Measurements from ENCODE around the gene ORC3. TPM values are rescaled to one million over a fixed set of nuclear protein-coding genes. Genes with fewer than 3 reads are reported as not detected.

Gene ORC3
- total and polyA plus RNA-seq, 2 donors (not counting 3 experiments of a cell fraction or from before 2014, with no cell fraction given) = 9.2 to 17.9 TPM

GRCh38 chr6:87561017-87561416 lies 28.9 kb upstream of the ORC3 start:
- intact Hi-C loops (cut with micrococcal nuclease) (no loop called here), dilution Hi-C loops (cut with MboI; ENCODE audit: extremely low pct_ligation_motif_present, low sequenced_read_pairs) (no loop called here)
- POLR2A ChIA-PET = no interaction called here
- Histone ChIP-seq H3K4me2 (ENCODE audit: insufficient read depth, low read length) (no peak overlapping the region), H3K27me3 (ENCODE audit: control insufficient read depth in 2 of 2, insufficient read depth in 2 of 2, low read length in 2 of 2) (no peaks in the 10 kb centered on the region), H3K27ac (ENCODE audit: insufficient read depth, low read depth, low read length) (no peak overlapping the region), H4K20me1 (replicated peaks; ENCODE audit: control insufficient read depth, extremely low read depth, insufficient read depth, low read length) (no peaks in the 10 kb centered on the region), H3K9me3 (replicated peaks; ENCODE audit: control insufficient read depth, insufficient read depth, low read length) (no peaks in the 10 kb centered on the region), H3K4me1 (ENCODE audit: control insufficient read depth, extremely low read depth, insufficient read depth, low read length) (no peaks in the 10 kb centered on the region), H3K4me3 (replicated peaks in 1 of 3; ENCODE audit: insufficient read depth in 1 of 3, low read depth in 1 of 3, low read length in 3 of 3) (no peak overlapping the region), H3K9ac (replicated peaks; ENCODE audit: extremely low read depth, insufficient read depth, low read length) (no peak overlapping the region), H2AFZ (ENCODE audit: low read depth, low read length) (no peak overlapping the region), H3K79me2 (ENCODE audit: control insufficient read depth, insufficient read depth, low read length) (peaks cover 5% of the 10 kb centered on the region), H3K36me3 (ENCODE audit: control insufficient read depth in 2 of 2, extremely low read depth in 1 of 2, insufficient read depth in 2 of 2, low read length in 2 of 2) (peaks cover 0 to 3% of the 10 kb centered on the region in 2 experiments), H3K9me1 (replicated peaks; ENCODE audit: control insufficient read depth, extremely low read depth, insufficient read depth, low read length) (no peaks in the 10 kb centered on the region)
- BruUV-seq (replicated peaks) = no TSS peak
- FAIRE-seq (no peak), DNase-seq (ENCODE audit: low read depth, low spot score) (no peak)
- TF ChIP-seq POLR2AphosphoS5 (IDR thresholded peaks at IDR 0.05; ENCODE audit: insufficient read depth, low read depth, low read length) (no peak), FOS (IDR thresholded peaks at IDR 0.05; ENCODE audit: borderline replicate concordance, insufficient read depth, low read length) (no peak), EZH2 (IDR thresholded peaks at IDR 0.05; ENCODE audit: borderline replicate concordance, low read depth, low read length, severe bottlenecking) (no peak), MAX (IDR thresholded peaks at IDR 0.05; ENCODE audit: insufficient read depth, insufficient read length) (no peak), JUN (IDR thresholded peaks at IDR 0.05; ENCODE audit: borderline replicate concordance, insufficient read depth, insufficient read length, low read depth) (no peak), POLR2A (IDR thresholded peaks at IDR 0.05; ENCODE audit: low read depth, low read length) (no peak), GATA2 (IDR thresholded peaks at IDR 0.05; ENCODE audit: insufficient read depth, insufficient read length, low read depth, low read length) (no peak), CTCF (IDR thresholded peaks at IDR 0.05; ENCODE audit: extremely low read depth in 1 of 2, insufficient read depth in 1 of 2, low read depth in 1 of 2, low read length in 2 of 2) (no peak), MYC (IDR thresholded peaks at IDR 0.05; ENCODE audit: low read depth, low read length) (no peak)
- CTCF ChIA-PET = no interaction called here
